Tongue (tissue), 2 donors: ENCODE results near the gene AGPAT2. TPM values are rescaled to one million over a fixed set of nuclear protein-coding genes. Genes with fewer than 3 reads are reported as not detected.
A peak's percentile ranks its signal among the peaks of the same experiment; 100 is the strongest.

Experiments used
- DNase-seq: peaks from one replicate; pipeline ENCODE4 v3.0.0-alpha.2; 2015
- total RNA-seq: library from RNA; depleted of rRNA; stranded (reverse); fragments of >200 nt; gene quantifications from one replicate; pipeline ENCODE4 v1.2.3, GENCODE V29; 2014

Gene AGPAT2
- total RNA-seq, 1 donor from 2014 or later = 24.6 TPM

DNA sequence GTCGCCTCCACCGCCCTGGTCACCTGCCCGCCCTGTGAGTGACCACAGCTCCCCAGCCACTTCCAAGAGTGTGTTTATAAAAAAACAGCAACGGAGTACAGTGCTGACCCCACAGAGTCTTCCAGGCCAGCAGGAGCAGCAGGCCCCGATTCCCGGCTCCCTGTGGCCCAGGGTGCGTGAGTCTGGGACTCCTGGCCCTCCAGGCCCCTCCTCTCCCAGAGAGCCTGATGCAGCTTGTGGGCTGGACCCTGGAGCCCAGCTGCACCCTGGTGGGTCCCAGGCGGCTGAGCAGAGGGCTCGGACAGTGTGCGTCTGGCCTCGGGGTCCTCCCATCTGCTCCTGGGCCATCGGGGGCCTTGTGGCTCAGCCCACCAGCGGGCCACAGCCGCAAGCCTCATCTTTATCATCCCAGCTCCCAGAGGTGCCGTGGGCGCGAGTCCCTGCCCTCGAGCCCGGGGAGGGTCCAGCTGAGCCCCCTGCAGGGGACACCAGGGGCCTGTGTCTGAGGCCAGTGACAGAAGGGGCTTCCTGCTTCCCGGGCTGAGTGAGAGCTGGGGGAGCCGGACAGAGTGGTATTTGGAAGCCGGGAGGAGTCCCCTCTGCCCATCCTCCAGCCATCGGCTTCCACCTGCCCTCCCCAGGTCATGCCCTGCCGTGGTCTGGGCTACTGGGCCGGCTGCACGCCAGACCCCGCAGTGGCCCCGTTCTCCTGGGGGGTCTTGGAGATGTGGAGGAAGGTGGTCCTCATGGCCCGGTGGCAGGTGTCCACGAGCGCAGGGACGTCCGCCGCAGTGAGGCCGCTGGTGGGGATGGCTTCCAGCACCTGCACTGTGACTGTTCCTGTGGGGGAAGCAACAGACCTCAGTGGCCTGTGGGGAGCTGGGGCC, 13.9 kb downstream of the AGPAT2 start:
- DNase-seq = no peak

DNA sequence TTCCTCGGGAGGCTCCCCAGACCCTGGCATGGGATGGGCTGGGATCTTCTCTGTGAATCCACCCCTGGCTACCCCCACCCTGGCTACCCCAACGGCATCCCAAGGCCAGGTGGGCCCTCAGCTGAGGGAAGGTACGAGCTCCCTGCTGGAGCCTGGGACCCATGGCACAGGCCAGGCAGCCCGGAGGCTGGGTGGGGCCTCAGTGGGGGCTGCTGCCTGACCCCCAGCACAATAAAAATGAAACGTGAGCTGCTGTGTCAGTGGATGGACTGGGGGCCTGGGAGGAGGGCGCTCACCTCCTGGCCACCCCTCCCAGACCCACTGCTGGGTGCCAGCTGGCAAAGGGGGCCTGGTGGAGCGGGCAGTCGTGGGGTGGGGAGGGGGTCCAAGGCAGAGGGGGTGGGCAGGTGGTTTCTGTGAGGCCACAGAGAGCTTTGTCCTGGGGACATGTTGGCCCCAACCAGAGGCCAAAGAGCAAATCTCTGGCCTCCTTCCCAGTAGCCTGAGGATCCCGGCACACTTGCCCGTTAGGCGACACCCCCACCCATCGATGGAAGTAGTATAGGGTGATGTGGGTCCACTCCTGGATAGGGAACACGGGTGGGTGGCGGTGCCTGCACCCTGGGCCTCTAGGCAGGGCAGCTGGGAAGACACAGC, 14.7 kb downstream of the AGPAT2 start:
- no peak for DNase-seq

DNA sequence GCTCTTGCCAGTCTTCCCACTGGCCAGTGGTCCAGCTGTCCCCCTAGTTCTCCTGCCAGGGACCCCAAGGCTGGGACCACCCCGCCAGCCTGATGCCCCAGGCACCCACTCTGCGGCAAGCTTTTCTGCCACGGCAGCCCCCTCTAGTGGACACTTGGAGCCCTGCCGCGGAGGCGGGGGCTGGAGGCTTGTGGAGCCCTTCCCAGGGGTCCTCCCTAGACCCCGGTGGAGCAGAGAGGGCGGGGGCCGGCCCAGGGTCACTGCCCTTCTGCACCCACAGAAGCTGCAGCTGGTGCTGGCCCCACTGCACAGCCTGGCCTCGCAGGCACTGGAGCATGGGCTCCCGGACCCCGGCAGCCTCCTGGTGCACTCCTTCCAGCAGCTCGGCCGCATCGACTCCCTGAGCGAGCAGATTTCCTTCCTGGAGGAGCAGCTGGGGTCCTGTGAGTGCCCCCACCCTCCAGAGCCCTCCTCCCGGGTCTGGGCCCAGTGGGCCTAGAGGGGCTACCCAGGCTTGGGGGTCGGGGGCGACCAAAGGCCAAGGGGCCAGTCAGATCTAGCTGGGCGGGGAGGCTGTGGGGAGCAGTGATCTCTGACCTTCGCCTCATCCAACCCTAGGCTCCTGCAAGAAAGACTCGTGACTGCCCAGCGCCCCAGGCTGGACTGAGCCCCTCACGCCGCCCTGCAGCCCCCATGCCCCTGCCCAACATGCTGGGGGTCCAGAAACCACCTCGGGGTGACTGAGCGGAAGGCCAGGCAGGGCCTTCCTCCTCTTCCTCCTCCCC, 15.4 kb downstream of the AGPAT2 start:
- DNase-seq = peak; percentile 45

DNA sequence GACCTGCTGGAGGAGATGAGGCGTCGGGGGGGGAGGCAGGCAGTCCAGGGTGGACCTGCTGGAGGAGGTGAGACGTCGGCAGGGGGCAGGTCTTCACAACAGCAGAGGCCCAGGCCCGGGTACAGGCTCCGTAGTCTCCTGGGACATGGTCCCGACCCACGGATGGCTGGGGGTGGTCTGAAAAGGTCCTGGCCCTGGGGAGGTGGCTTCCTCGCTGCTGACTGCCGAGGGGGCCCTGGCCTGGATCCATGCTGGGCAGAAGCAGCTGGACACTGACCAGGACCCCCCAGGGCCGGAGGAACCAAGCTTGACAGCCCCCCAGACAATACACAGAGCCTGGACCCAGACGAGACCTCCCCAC, 16.0 kb downstream of the AGPAT2 start:
- no peak for DNase-seq

DNA sequence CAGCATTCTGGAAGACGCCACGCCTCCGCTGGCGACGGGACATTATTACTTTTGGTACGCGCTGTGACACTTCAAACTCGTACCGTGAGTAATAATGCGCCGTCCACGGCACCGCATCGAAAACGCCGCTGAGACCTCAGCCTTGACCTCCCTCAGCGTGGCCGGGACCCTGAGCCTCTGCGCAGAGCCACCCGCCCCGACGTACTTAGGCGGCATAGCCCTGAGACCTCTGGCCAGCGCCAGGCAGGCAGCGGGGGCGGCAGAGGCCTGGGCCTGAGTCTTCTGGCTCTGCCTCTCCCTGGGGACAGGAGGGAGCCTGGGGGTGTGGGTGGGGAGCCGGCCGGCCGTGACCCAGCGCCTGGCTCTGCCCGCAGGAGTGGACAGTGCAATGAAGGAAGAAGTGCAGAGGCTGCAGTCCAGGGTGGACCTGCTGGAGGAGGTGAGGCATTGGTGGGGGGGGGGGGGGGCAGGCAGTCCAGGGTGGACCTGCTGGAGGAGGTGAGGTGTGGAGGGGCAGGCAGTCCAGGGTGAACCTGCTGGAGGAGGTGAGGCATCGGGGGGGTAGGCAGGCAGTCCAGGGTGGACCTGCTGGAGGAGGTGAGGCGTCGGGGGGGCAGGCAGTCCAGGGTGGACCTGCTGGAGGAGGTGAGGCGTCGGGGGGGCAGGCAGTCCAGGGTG, 16.5 kb downstream of the AGPAT2 start:
- DNase-seq = no peak

DNA sequence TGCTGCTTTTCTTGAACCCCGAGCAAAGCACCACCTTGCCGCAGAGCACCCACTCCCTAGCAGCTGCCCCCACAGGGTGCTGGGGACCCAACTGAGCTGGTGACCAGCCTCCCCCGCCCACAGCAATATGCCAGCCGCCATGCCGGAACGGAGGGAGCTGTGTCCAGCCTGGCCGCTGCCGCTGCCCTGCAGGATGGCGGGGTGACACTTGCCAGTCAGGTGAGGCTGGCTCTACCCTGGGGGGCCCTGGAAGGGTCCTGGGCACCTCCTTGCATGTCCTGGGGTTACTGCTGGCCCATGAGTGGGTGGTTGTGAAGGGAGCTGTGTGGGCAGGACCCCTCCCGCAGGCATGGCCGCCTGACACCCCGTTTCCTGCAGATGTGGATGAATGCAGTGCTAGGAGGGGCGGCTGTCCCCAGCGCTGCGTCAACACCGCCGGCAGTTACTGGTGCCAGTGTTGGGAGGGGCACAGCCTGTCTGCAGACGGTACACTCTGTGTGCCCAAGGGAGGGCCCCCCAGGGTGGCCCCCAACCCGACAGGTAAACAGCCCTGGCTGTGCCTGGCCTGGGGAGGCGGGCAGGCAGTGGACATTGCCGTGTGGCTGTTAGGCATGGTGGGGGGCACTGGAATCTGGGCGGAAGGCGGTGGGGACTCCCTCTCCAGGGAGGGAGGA, 17.3 kb downstream of the AGPAT2 start:
- no peak for DNase-seq

DNA sequence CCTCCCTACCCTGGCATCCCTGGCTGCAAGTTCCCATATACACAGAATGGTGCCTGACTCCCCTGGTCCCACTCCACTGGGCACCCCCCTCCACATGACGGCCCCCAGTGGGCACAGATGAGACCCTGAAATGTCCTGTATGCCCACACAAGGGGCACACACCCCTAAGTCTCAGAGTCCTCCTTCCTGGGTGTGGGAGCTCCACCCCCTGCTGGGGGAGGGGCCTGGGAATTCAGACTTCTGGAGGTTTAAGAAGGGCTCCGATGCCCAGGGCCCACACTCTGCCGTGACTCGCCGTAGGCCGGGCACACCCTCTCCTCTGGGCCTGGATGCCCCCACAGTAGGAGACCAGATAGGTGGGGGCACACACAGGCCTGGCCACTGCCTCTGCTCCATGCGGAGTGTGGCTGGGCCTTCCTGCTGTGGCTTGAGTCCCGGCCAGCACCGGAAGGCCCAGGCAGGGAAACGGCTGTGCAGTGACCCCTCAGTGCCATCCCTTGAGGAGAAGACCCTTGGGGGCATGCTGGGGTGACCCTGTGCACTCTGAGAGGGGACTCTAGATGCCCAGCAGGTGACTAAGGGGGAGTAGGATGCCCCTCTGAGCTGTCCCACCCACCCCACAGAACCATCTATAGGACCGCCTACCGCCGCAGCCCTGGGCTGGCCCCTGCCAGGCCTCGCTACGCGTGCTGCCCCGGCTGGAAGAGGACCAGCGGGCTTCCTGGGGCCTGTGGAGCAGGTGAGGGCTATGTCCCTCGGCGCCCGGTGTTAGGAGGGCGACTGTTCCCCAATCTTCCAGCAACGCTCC, 18.1 kb downstream of the AGPAT2 start:
- no peak for DNase-seq

DNA sequence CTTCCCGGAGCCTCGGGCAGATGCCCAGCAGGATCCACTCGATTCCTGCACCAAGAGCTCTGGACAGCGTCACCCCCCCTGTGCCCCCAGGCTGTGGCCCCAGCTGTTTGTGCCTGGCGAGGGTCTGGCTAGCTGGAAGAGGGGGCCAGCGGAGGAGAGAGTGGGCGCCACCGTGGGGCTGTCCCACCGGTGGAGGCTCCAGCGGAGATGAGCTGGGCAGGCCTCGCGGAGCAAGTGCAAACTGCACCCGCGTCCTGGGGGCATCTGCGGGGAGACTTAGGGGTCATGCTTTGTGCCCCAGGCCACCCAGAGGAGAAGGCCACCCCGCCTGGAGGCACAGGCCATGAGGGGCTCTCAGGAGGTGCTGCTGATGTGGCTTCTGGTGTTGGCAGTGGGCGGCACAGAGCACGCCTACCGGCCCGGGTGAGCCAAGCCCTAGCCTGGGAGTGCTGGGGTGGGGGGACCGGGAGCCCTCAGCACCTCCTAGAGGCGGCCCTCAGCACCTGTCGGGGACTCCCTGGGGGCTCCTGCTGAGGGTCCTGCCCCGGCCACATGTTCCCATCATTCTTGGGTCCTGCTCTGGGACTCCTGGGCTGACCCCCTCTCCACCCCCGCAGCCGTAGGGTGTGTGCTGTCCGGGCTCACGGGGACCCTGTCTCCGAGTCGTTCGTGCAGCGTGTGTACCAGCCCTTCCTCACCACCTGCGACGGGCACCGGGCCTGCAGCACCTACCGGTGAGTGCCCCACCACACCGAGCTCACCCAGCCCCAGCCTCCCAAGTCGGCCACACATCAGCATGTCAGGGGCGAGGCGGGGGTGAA, 19.1 kb downstream of the AGPAT2 start:
- DNase-seq = no peak

DNA sequence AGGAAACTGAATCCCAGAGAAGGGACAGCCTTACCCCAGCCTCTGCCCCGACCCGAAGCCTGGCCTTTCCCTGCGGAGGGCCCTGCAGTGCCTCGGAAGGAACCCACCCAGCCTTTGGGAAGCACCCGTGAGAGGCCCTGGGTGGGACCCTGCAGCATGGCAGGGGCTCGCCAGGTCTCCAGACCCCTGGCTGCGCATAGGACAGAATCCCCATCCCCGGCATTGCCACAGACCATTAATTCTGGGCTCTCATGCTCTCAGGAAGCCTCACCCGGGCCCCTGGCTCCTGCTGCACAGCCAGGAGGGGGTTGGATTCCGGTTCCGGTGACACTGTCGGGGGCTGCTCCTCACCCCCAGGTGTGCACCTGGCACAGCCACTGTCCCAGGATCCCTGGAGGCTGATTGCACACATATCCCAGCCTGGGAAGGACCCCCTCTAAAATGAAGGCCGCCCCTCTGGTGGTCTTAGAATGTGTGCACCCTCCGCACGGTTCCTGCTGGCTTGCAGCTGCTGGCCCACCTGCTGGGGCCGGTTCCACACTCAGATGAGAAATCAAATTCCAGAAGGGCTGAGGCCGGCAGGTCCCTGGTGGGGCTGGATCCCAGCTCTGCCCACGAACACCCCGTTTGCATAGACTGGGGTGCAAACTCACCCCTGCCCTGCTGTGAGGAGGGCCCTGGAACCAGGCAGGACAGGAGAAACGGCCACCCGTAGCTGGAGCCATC, 19.9 kb downstream of the AGPAT2 start:
- DNase-seq = no peak

DNA sequence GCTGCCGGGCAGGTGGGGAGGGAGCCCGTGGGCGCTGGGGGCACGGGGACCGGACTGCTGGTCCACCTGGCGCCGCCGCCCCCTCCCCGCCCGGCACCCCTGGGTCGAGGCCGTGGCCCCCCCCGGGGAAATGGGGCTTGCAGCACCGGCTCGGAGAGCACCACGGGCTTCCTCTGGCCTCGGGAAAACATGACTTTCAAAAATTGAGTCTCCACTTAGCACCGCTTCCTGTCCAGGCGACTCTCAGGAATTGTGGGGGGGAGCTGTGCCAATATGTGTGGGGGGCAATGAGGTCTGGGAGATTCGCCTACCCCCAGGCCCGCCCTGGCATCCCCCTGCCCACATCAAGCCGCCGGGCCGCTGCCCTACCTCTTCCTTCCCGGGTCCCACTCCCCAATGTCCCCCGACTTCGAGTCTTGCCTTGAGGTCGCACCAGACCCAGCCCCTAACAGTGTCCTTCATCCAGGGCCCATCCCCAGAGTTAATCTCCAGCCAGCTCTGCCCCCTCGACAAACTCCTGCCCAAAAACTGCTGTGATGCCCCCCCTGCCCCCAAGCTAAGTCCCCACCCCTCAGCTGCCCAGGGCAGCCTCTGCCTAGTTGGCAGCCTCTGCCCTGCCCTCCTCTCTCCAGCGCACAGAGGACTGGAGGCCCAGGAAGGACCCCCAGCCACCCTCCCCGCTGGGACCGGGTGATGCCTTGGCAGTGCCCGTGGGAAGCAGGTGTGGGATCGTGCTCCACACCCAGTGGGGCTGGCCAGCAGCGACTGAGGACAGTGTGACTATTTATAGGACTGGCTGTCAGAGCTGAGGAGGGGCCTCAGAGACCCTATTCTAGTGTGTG, 20.7 kb downstream of the AGPAT2 start:
- peak; percentile 79 for DNase-seq

DNA sequence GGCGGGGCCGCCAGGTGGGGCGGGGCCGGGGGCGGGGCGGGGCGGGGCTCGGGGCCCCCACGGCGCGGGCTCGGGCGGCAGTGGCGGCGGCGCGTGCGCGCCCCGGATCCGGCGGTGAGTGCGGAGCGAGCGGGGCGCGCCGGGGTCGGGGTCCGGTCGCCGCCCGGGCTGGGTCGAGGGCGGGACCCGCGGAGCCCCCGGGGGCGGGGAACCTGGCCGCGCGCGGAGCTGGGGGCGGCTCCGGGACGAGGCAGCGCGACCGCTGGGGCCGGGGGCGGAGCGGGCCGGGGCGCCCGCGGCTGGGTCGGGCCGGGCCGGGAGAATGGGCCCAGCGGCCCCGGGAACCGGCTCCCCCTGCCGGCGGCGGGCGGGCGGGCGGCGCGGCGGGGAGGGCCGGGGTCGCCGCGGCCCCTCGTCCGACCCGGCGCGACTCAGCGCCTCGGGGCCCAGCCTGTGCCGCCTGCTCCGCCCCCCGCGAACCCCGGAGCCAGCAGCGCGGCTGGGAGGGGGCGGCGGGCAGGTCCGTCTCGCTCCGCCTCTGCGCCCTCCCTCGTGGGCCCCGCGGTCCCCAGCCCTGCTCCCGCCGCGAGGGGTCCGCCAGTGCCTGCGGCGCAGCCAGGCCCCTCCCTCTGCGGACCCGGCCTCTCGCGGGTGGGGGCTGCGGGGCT, 21.4 kb downstream of the AGPAT2 start:
- peak; percentile 44 for DNase-seq

DNA sequence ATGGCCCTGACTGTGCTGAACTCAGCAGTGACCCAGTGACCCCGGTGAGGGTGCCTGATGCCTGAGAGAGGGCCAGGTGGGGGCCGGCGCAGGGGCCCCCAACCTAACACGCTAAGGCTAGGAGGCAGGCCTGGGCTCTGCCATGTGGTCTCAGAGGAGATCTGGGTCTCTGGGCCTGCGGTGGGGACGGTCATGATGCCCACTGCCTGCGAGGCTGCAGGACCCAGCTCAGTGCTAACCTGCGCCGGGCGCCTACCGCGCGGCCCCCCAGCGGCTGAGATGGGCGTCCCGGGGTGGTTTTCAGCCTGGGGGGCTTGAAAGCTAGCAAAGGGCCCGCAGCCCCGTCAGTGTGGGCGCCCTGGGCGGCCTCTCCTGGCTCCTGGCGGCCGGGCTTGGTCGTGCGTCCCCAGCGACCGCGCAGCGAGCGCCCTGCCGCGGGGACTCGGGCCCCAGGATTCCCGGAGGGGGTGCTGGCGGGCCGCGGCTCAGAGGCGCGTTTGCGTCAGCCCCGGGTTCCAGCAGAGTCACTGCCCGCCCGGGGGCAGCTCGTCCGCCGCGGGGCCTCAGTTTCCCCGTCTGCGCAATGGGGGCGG, 22.1 kb downstream of the AGPAT2 start:
- no peak for DNase-seq

DNA sequence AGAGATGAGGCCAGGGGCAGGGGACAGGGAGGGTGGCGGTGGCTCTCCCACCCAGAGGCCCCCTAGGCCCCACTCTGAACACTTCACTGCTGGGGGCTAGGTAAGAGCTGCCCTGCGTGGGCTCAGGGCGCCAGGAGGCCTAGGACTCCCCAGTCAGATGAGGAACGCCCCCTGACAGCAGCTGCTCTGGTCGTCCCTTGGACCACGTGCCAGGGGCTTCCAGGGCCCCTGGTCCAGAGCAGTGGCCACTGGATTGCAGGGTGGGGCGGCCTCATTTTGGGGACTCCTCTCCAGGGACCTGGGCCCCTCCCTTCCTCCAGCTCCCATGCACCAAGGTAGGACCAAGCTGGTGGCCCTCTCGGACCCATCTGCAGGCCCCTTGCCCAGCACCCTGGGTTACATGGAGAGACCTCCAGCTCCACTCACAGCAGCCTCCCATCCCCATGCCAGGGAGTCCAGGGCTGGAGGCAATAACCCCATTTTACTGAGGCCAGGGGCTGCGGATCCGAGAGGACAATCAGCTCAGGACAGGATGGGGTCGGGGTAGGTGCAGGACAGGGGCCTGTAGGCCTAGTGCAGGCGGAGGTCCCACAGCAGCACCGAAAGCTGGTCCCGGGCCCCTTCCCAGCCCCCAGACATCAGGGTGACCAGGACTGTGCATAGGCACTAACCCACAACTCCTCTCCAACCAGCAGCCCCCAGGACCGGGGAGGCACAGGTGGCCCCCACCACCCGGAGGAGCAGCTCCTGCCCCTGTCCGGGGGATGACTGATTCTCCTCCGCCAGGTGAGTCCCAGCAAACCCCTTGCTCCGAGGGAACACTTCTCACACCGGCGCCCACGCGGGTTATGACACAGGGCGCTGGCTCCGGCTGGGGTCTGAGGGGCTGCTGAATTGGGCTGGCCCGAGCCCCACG, 23.0 kb downstream of the AGPAT2 start:
- DNase-seq = no peak

DNA sequence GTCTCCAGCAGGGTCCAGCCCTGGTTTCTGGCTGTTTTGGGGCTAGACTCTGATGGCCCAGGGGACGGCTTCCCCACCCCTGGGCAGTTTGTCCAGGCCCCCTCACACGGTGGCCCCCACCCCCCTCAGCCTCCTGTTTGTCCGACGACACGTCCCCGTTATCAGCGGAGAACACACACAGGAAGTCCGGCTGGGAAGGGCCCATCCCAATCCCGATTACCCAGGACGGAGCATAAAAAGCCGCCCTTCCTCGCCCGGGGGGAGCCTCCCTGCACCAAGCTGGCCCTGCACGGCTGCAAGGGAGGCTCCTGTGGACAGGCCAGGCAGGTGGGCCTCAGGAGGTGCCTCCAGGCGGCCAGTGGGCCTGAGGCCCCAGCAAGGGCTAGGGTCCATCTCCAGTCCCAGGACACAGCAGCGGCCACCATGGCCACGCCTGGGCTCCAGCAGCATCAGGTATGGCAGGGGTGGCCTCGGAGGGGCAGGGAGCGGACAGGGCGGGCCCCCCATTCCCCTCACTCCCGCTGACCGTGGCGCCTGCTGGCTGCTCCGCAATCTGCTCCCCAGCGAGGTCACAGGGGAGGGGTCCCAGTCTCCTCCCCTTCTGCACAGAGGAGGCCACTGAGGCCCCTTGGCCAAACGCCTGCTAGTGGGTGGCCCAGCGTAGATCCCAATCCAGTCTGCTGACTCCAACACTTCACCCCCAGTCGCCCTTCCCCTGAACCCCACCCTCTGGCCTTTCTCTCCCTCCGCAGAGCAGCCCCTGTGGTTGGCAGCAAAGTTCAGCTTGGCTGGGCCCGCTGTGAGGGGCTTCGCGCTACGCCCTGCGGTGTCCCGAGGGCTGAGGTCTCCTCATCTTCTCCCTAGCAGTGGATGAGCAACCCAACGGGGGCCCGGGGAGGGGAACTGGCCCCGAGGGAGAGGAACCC, 24.3 kb downstream of the AGPAT2 start, which contains the start of gene EGFL7:
Gene EGFL7 (plus strand): TSS at position 261 of the 926 bp plus-strand sequence. CDS start 5,367 bp downstream, outside the sequence.
- DNase-seq = no peak

DNA sequence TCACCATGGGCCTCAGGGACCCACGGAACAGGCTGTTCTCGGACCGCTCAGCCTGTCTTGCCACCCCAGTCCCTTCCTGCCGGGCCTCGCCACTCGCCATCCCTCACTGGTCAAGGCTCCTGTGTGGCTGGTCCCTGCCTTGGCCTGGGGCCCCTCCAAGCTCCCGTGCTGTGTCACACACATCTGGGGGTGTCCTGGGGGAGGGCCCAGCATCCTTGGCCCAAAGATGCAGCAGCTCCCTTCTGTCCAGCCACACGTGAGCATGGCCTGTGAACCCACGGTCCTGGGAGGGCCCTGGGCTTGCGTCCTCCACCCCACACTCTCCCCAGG, 25.0 kb downstream of the AGPAT2 start:
- DNase-seq = no peak
